Endothelial cell of umbilical vein (primary cell): ENCODE results near the gene IFI6. TPM values are rescaled to one million over a fixed set of nuclear protein-coding genes. Genes with fewer than 3 reads are reported as not detected.

ENCODE experiments used
- BruUV-seq: library from RNA; stranded (reverse); fragments of 400-500 nt; replicated peaks from 2 replicates; lab custom pipeline; 2021; lab: Mats Ljungman, UMichigan
- CTCF ChIA-PET: fragments of 300-600, 350-600 bp; sonication (Branson Sonifier 250); formaldehyde crosslinking; loops from one replicate; lab custom pipeline; 2021; ENCODE audit warnings: antibody characterized with exemption, inconsistent platforms; lab: Charles Lee
- POLR2A ChIA-PET: fragments of 300-600, 350-600 bp; sonication (Branson Sonifier 250); formaldehyde crosslinking; loops from one replicate; lab custom pipeline; 2021; ENCODE audit warnings: antibody characterized with exemption, inconsistent platforms; lab: Charles Lee
- DNase-seq: peaks from one replicate; pipeline ENCODE4 v3.0.0-alpha.2; 2011; ENCODE audit warnings: low read depth, low spot score
- FAIRE-seq: peaks from 2 replicates; lab custom pipeline; 2011; peaks lifted over from hg19 to GRCh38; lab: Jason Lieb, UNC
- H2AFZ ChIP-seq: 2 replicates; pipeline ENCODE4 v1.6.0; 2012; ENCODE audit warnings: low read depth, low read length, control low read depth, inconsistent platforms
- H3K27ac ChIP-seq: 2 replicates; pipeline ENCODE4 v1.5.1; 2011; ENCODE audit warnings: low read depth, mild to moderate bottlenecking, control low read depth, low read length, moderate library complexity; ENCODE audit not compliant: insufficient read depth
- H3K27me3 ChIP-seq, 2 experiments: 2 replicates each; pipeline versions ENCODE4 v1.6.0 to v1.6.1; 2011; ENCODE audit warnings: low read length in 2 of 2, mixed read lengths in 1 of 2; ENCODE audit not compliant: control insufficient read depth in 2 of 2, insufficient read depth in 2 of 2
- H3K36me3 ChIP-seq, 2 experiments: 2 replicates in 1 of 2; 3 replicates in 1 of 2; pipeline ENCODE4 v1.5.1; 2011; ENCODE audit warnings: low read length in 2 of 2, mild to moderate bottlenecking in 1 of 2, moderate library complexity in 1 of 2; ENCODE audit not compliant: control insufficient read depth in 2 of 2, insufficient read depth in 2 of 2; ENCODE audit errors: extremely low read depth in 1 of 2
- H3K4me1 ChIP-seq: 3 replicates; pipeline ENCODE4 v1.5.1; 2011; ENCODE audit warnings: mild to moderate bottlenecking, low read length; ENCODE audit not compliant: control insufficient read depth, insufficient read depth; ENCODE audit errors: extremely low read depth
- H3K4me2 ChIP-seq: 2 replicates; pipeline ENCODE4 v1.6.1; 2011; ENCODE audit warnings: low read length, control low read depth, mixed read lengths; ENCODE audit not compliant: insufficient read depth
- H3K4me3 ChIP-seq, 3 experiments: fragments of 200-600 bp in 1 of 3; sonication (generic), shearing (Covaris generic) in 1 of 3; replicated peaks in 1 of 3; 2 replicates each; pipeline ENCODE4 v1.5.1; 2011 to 2016; ENCODE audit warnings: control low read depth in 3 of 3, low read length in 3 of 3, mild to moderate bottlenecking in 2 of 3, inconsistent platforms in 1 of 3, low read depth in 1 of 3, moderate library complexity in 1 of 3; ENCODE audit not compliant: insufficient read depth in 1 of 3
- H3K79me2 ChIP-seq: 2 replicates; pipeline ENCODE4 v1.6.0; 2012; ENCODE audit warnings: low read length, inconsistent platforms; ENCODE audit not compliant: control insufficient read depth, insufficient read depth
- H3K9ac ChIP-seq: replicated peaks from 2 replicates; pipeline ENCODE3; 2011; ENCODE audit warnings: low read length, control low read depth; ENCODE audit not compliant: insufficient read depth; ENCODE audit errors: extremely low read depth
- H3K9me1 ChIP-seq: replicated peaks from 3 replicates; pipeline ENCODE4 v1.6.0; 2011; ENCODE audit warnings: mild to moderate bottlenecking, low read length; ENCODE audit not compliant: control insufficient read depth, insufficient read depth; ENCODE audit errors: extremely low read depth
- H3K9me3 ChIP-seq: replicated peaks from 2 replicates; pipeline ENCODE4 v1.5.1; 2012; ENCODE audit warnings: low read length, inconsistent platforms; ENCODE audit not compliant: control insufficient read depth, insufficient read depth
- H4K20me1 ChIP-seq: replicated peaks from 2 replicates; pipeline ENCODE3; 2011; ENCODE audit warnings: mild to moderate bottlenecking, low read length; ENCODE audit not compliant: control insufficient read depth, insufficient read depth; ENCODE audit errors: extremely low read depth
- CTCF ChIP-seq, 2 donors: IDR thresholded peaks; 1 replicate in 1 of 2; 2 replicates in 1 of 2; pipeline ENCODE4 v1.5.1; 2011; ENCODE audit warnings: low read length in 2 of 2, mild to moderate bottlenecking in 2 of 2, moderate library complexity in 2 of 2, control low read depth in 1 of 2, inconsistent platforms in 1 of 2, low read depth in 1 of 2; ENCODE audit not compliant: insufficient read depth in 1 of 2; ENCODE audit errors: extremely low read depth in 1 of 2
- EZH2 ChIP-seq: IDR thresholded peaks from 2 replicates; pipeline ENCODE4 v1.6.1; 2012; ENCODE audit warnings: borderline replicate concordance, low read depth, mild to moderate bottlenecking, moderate library complexity, low read length, inconsistent platforms; ENCODE audit not compliant: severe bottlenecking
- FOS ChIP-seq: IDR thresholded peaks from 2 replicates; pipeline ENCODE4 v1.6.1; 2011; ENCODE audit warnings: mild to moderate bottlenecking, low read length, moderate library complexity, borderline replicate concordance; ENCODE audit not compliant: insufficient read depth
- GATA2 ChIP-seq: IDR thresholded peaks from 2 replicates; pipeline ENCODE4 v1.7.0; 2011; ENCODE audit warnings: low read depth, mild to moderate bottlenecking, moderate library complexity, mixed read lengths, low read length; ENCODE audit not compliant: insufficient read length, insufficient read depth
- JUN ChIP-seq: IDR thresholded peaks from 2 replicates; pipeline ENCODE4 v1.6.1; 2011; ENCODE audit warnings: borderline replicate concordance, low read depth; ENCODE audit not compliant: insufficient read length, insufficient read depth
- MYC ChIP-seq: IDR thresholded peaks from one replicate; pipeline ENCODE4 v1.6.1; 2011; ENCODE audit warnings: mild to moderate bottlenecking, low read depth, low read length
- POLR2A ChIP-seq: IDR thresholded peaks from 2 replicates; pipeline ENCODE4 v1.6.1; 2012; ENCODE audit warnings: low read depth, mild to moderate bottlenecking, control low read depth, low read length
- POLR2AphosphoS5 ChIP-seq: IDR thresholded peaks from 2 replicates; pipeline ENCODE4 v1.6.1; 2012; ENCODE audit warnings: low read depth, mild to moderate bottlenecking, control low read depth, low read length, moderate library complexity; ENCODE audit not compliant: insufficient read depth
- dilution Hi-C: fragments of 300-500 bp; cut with MboI; formaldehyde crosslinking; loops from one replicate; pipeline ENCODE4 v1.15.0; 2019; ENCODE audit warnings: low sequenced_read_pairs; ENCODE audit not compliant: extremely low pct_ligation_motif_present
- intact Hi-C: fragments of 100-400 bp; cut with micrococcal nuclease; formaldehyde crosslinking; loops from one replicate; pipeline ENCODE4 v1.10.0; 2022
- polyA plus RNA-seq, 4 experiments: library from polyadenylated mRNA; depleted of rRNA in 3 of 4; stranded (reverse) in 3 of 4; unstranded in 1 of 4; fragments of >200 nt; gene quantifications; 2 replicates each; pipeline versions ENCODE4 v1.2.1 to v1.2.3, GENCODE V29; 2011 to 2012; ENCODE audit warnings: missing spikeins in 1 of 4
- total RNA-seq: library from RNA; stranded (reverse); gene quantifications from 2 replicates; pipeline ENCODE4 v1.2.3, GENCODE V29; 2021
- TF ChIP-seq, protein P1 (sequence below): IDR thresholded peaks from 2 replicates; pipeline ENCODE4 v1.6.1; 2011; ENCODE audit not compliant: insufficient read depth, insufficient read length

IFI6 gene
- total and polyA plus RNA-seq, 2 donors (not counting 3 experiments of a cell fraction or from before 2014, with no cell fraction given), result 28.4 to 47.9 TPM

- no peaks in the 10 kb centered on the region for H3K9me3 ChIP-seq
- no peak overlapping the region for H2AFZ ChIP-seq
- no peak overlapping the region for H3K4me2 ChIP-seq
- H3K27ac ChIP-seq, result no peak overlapping the region
- dilution Hi-C loops, result no loop called here
- no TSS peak for BruUV-seq
- CTCF ChIA-PET, result interaction anchor here (1.6 to 3.2 kb wide), 2 partner anchors 11 to 23 kb away, joined by 4 to 19 read pairs; no protein-coding TSS in a partner anchor
- H3K36me3 ChIP-seq, result no peaks in the 10 kb centered on the region
- peaks cover 14% of the 10 kb centered on the region for H3K4me1 ChIP-seq
- H3K27me3 ChIP-seq, result no peaks in the 10 kb centered on the region
- no peak overlapping the region for H3K4me3 ChIP-seq
- intact Hi-C loops, result no loop called here
- POLR2A ChIA-PET, result no interaction called here
- no peaks in the 10 kb centered on the region for H4K20me1 ChIP-seq
- no peaks in the 10 kb centered on the region for H3K79me2 ChIP-seq
- no peak for DNase-seq
- no peak overlapping the region for H3K9ac ChIP-seq
- no peaks in the 10 kb centered on the region for H3K9me1 ChIP-seq
- TF ChIP-seq MYC, result no peak
- TF ChIP-seq, protein P1, sequence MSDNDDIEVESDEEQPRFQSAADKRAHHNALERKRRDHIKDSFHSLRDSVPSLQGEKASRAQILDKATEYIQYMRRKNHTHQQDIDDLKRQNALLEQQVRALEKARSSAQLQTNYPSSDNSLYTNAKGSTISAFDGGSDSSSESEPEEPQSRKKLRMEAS, result no peak
- TF ChIP-seq JUN, result no peak
- TF ChIP-seq POLR2AphosphoS5, result no peak
- no peak for TF ChIP-seq POLR2A
- TF ChIP-seq GATA2, result no peak
- TF ChIP-seq FOS, result no peak
- no peak for TF ChIP-seq EZH2
- no peak for TF ChIP-seq CTCF (IDR thresholded peaks at IDR 0.05; ENCODE audit: extremely low read depth in 1 of 2, insufficient read depth in 1 of 2, low read depth in 1 of 2, low read length in 2 of 2)
- no peak for FAIRE-seq
Observed at GRCh38 chr1:27627061-27627460, 44.9 kb downstream of the IFI6 start.
